ENCODE measurements around the gene C1R. TPM values are rescaled to one million over a fixed set of nuclear protein-coding genes. Genes with fewer than 3 reads are reported as not detected.
A peak's percentile ranks its signal among the peaks of the same experiment; 100 is the strongest.
"Not testable (repeated sequence)": the region's sequence is repeated elsewhere in the genome, so short reads cannot be mapped to it uniquely, and the experiment has no call there.

Gene C1R
- total and polyA plus RNA-seq, 5 donors: 201 to 447 (median 340) TPM

DNA sequence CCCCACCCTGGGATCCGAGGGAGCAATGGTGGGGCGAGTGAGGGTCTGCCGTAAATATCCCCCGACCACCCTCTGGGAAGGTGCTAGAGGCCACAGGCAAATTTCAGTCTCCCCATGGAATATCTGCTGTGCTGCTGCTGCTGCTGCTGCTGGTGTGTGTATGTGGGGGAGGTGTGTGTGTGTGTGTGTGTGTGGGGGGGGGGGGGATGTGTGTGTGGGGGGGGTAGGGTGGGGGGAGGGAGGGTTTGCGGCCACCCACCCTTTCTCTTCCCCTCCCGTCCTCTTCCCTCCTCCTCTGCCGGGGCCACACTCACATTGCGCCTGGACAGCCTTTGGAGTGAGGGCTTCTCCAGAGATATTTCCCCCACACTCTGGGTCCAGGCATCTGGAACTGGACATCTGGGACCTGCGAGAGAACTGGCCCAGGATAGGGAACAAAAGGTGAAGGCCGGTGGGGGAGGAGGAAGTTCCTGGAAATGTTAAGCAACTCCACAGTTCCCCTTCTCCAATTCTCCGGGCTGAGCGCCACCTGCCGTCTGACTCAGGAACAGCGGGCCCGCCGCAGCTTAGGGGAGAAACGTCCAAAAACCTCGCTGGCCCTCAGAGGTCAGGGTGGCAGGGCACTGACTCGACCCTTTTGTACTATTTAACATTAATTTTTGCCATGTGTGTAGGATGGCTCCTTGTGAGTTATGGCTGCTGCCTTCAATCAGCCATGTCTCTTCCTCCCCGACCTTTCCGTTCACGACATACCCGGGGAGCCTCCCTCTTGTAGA is 16.7 kb upstream of the C1R start, which contains the start of gene C1RL:
Gene C1RL (minus strand): TSS at position 419 of the 776 bp plus-strand sequence. CDS start 34 bp downstream, at position 385.
- Histone ChIP-seq H3K27ac (ENCODE audit: low read length) (peak within 1 kb of the TSS; percentile 90), H3K4me1 (ENCODE audit: control insufficient read depth, insufficient read depth, low read length) (peaks cover 2% of the 10 kb centered on the region), H3K27me3 (ENCODE audit: control insufficient read depth, insufficient read depth) (no peaks in the 10 kb centered on the region), H3K9me3 (ENCODE audit: control insufficient read depth, low read length) (no peaks in the 10 kb centered on the region), H3K4me3 (ENCODE audit: low read length) (peak within 1 kb of the TSS; percentile 55)
- peak; percentile 86 to 88 for ATAC-seq
- 15% methylated on average over 23 of the region's 23 CpGs for WGBS
- intact Hi-C loops (cut with DNase I): loop anchor here in 2 of 4 donors (5.0 to 10.0 kb wide), 2 partner anchors 47 to 154 kb away; partner anchors contain the start of genes C1S (in 1 of the 2) and PTPN6 (in 1 of the 2)
- peak; percentile 89 to 97 (median 96) for DNase-seq

DNA sequence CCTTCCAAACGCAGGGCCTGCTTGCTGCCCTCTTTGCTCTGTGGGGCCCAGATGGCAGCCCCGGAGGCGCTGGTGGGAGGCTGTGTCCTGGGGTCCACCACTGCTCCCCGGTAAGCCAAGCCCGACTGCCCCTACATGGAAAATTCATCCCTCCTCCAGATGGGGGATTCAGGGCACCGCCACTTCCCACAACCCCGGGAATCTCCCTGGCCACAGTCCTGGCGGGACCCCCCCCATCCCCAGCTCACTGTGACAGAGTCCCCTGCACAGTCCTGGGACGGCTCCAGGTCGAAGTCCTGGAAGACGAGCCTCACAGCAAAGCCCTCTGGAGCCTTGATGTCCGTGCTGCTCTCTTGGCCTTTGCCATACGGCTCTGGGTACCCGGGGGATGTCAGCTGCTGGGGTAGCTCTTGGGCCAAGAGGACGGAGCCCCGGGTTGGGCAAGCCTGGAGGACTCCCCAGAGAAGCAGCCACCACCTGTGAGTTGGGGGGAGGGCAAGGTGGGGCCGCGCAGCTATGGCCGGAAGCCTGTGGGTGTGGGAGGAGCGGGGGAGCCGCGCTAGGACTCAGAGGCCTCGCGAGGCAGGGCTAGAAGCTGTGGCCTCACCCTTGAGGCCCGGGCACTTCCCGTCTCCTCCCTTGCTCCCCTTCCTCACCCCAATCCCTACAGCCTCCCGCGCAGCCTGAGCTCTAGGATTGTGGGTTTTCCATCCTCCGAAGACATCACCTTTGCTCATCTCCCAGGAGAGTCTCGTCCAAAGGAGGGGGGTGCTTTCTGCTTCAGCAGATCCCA is 16.0 kb upstream of the C1R start:
- 15% methylated on average over 30 of the region's 30 CpGs for WGBS

DNA sequence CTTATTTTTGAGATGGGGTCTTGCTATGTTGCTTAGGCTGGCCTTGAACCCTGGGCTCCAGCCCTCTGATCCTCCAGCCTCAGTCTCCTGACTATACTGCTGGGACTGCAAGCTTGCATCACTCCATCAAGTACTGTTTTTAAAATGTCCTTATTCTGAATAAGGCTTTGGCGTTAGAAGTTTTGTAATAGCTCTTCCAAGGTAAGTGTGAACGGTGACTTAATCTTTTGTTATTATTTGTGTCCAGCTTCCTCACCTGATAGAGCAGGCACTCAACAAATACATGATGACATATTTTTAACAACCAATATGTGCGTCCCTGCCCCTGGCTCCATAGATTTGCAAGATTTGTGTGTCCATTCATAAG is 15.4 kb upstream of the C1R start:
- H3K9me3 ChIP-seq (ENCODE audit: control insufficient read depth, low read length): no peaks in the 10 kb centered on the region
- 51% methylated on average over 3 of the region's 3 CpGs for WGBS
- H3K27me3 ChIP-seq (ENCODE audit: control insufficient read depth, insufficient read depth): no peaks in the 10 kb centered on the region
- peaks cover 2% of the 10 kb centered on the region for H3K4me1 ChIP-seq (ENCODE audit: control insufficient read depth, insufficient read depth, low read length)
- ATAC-seq (no peak), DNase-seq (no peak)
- peak overlapping the region; percentile 90 for H3K27ac ChIP-seq (ENCODE audit: low read length)
- peak overlapping the region; percentile 55 for H3K4me3 ChIP-seq (ENCODE audit: low read length)
- intact Hi-C loops (cut with DNase I): loop anchor here in 2 of 4 donors (5.0 to 10.0 kb wide), 2 partner anchors 45 to 153 kb away; partner anchors contain the start of genes C1S (in 1 of the 2) and PTPN6 (in 1 of the 2)

More for the DNA sequence above, 16.0 kb upstream of the C1R start:
- ATAC-seq (peak; percentile 92), DNase-seq (peak; percentile 82 to 93 (median 90))
- intact Hi-C loops (cut with DNase I): loop anchor here in 2 of 4 donors (5.0 to 10.0 kb wide), 2 partner anchors 46 to 153 kb away; partner anchors contain the start of genes C1S (in 1 of the 2) and PTPN6 (in 1 of the 2)
- peak overlapping the region; percentile 55 for H3K4me3 ChIP-seq (ENCODE audit: low read length)
- no peaks in the 10 kb centered on the region for H3K9me3 ChIP-seq (ENCODE audit: control insufficient read depth, low read length)
- H3K27me3 ChIP-seq (ENCODE audit: control insufficient read depth, insufficient read depth): no peaks in the 10 kb centered on the region
- H3K4me1 ChIP-seq (ENCODE audit: control insufficient read depth, insufficient read depth, low read length): peaks cover 2% of the 10 kb centered on the region
- peak overlapping the region; percentile 90 for H3K27ac ChIP-seq (ENCODE audit: low read length)

DNA sequence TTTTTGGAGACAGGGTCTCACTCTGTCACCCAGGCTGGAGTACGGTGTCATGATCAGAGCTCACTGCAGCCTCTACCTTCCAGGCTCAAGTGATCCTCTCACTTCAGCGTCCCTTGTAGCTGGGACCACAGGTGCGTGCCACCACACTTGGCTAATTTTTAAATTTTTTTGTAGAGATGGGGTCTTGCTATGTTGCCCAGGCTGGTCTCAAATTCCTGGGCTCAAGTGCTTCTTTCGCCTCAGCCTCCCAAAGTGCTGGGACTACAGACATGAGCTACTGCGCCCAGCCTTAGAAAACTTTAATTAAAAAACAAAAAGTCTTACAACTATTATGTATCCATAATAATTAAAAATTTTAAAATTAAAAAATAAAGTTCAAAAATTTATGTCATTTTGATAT is 14.9 kb upstream of the C1R start:
- not testable (repeated sequence) for DNase-seq; H3K27ac ChIP-seq (ENCODE audit: low read length); H3K4me1 ChIP-seq (ENCODE audit: control insufficient read depth, insufficient read depth, low read length); H3K4me3 ChIP-seq (ENCODE audit: low read length); H3K9me3 ChIP-seq (ENCODE audit: control insufficient read depth, low read length); ATAC-seq; H3K27me3 ChIP-seq (ENCODE audit: control insufficient read depth, insufficient read depth)
- intact Hi-C loops (cut with DNase I): loop anchor here in 2 of 4 donors (5.0 to 10.0 kb wide), 2 partner anchors 45 to 152 kb away; partner anchors contain the start of genes C1S (in 1 of the 2) and PTPN6 (in 1 of the 2)
- 98% methylated on average over 5 of the region's 5 CpGs for WGBS

DNA sequence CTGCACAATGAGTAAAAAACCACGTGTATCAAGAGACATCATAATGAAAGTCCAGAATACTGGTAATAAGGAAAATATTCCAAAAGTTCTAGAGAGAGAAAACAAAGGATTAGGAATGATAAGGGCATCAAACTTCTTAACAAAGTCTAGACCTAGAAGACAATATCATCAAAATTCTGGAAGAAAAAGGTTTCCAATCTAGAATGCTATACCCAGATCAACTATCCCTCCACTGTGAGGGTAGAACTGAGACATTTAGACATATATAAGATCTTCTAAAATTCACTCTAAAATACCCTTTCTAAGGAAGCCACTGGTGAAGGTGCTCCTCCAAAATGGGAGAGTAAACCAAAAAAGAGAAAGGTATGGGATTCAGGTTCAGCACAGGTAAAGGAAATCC is 13.8 kb upstream of the C1R start:
- 92% methylated on average over 1 of the region's 1 CpG for WGBS
- DNase-seq (no peak), ATAC-seq (no peak)
- no peaks in the 10 kb centered on the region for H3K9me3 ChIP-seq (ENCODE audit: control insufficient read depth, low read length)
- H3K4me1 ChIP-seq (ENCODE audit: control insufficient read depth, insufficient read depth, low read length): peaks cover 2% of the 10 kb centered on the region
- no peak overlapping the region for H3K27ac ChIP-seq (ENCODE audit: low read length)
- no peak overlapping the region for H3K4me3 ChIP-seq (ENCODE audit: low read length)
- H3K27me3 ChIP-seq (ENCODE audit: control insufficient read depth, insufficient read depth): no peaks in the 10 kb centered on the region
- intact Hi-C loops (cut with DNase I): loop anchor here in 2 of 4 donors (5.0 to 10.0 kb wide), 2 partner anchors 44 to 151 kb away; partner anchors contain the start of genes C1S (in 1 of the 2) and PTPN6 (in 1 of the 2)

DNA sequence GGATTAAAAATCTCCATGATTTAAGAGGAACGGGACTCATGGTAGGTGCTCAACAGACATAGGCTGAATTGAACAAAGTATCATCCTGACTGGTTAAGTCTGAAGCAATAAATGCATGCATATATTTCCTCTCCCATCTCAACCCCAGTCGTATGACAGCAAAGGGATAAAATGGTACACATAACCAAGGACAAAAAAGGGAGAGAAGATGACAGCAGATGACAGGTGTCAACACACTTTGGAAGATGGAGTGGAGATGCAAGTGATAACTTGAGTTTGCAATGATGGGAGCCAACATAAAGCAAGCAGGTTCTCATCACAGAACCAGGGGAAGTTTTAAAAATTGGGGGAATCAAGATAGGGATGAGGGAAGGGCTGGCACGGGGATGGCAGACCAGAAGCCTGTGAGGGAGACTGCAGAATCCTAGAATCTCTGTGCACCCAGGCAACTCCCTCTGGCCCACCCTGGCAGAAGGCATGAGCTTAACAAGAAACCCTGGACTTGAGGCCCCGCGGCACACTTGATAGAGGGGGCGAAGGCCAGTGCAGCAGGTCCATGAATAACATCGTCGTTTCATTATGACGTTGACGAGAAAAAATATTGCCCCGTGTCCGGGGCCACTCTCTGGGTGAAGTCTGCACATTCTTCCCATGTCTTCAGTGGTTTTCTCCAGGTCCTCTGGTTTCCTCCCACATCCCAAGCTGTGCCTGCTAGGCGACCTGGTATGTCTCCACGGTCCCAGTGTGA is 11.8 kb upstream of the C1R start:
- no peaks in the 10 kb centered on the region for H3K27me3 ChIP-seq (ENCODE audit: control insufficient read depth, insufficient read depth)
- 87% methylated on average over 14 of the region's 14 CpGs for WGBS
- H3K4me1 ChIP-seq (ENCODE audit: control insufficient read depth, insufficient read depth, low read length): no peaks in the 10 kb centered on the region
- intact Hi-C loops (cut with DNase I): loop anchor here in 1 of 4 donors (10.0 kb wide), 1 partner anchor 149 kb away; the partner anchor contains the start of gene PTPN6
- no peak for DNase-seq
- ATAC-seq: no peak
- H3K27ac ChIP-seq (ENCODE audit: low read length): no peak overlapping the region
- no peak overlapping the region for H3K4me3 ChIP-seq (ENCODE audit: low read length)
- H3K9me3 ChIP-seq (ENCODE audit: control insufficient read depth, low read length): no peaks in the 10 kb centered on the region

DNA sequence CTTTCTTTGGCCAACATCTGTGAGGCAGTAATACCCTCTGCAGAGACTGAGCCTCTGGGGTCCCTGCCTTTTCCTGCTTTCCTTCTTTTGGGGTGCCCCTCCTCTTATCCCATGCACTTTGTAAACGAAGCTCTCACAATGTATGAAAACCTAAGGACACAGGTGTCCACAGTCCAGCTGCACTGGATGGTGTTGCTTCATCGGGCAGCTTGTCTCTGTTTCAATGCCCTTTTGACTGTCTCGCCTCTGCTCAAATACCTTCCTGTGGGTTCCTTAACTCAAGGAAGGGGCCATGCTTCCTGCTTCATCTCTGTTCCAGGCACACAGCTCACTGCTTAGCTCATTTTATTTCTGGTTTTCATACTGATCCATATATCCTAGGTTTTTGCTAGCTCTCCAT is 10.3 kb upstream of the C1R start:
- Histone ChIP-seq H3K27ac (ENCODE audit: low read length) (no peak overlapping the region), H3K9me3 (ENCODE audit: control insufficient read depth, low read length) (no peaks in the 10 kb centered on the region), H3K4me3 (ENCODE audit: low read length) (no peak overlapping the region), H3K27me3 (ENCODE audit: control insufficient read depth, insufficient read depth) (no peaks in the 10 kb centered on the region), H3K4me1 (ENCODE audit: control insufficient read depth, insufficient read depth, low read length) (no peaks in the 10 kb centered on the region)
- intact Hi-C loops (cut with DNase I): loop anchor here in 1 of 4 donors (10.0 kb wide), 1 partner anchor 148 kb away; the partner anchor contains the start of gene PTPN6
- DNase-seq (no peak), ATAC-seq (no peak)
- WGBS: 79% methylated on average over 3 of the region's 3 CpGs

DNA sequence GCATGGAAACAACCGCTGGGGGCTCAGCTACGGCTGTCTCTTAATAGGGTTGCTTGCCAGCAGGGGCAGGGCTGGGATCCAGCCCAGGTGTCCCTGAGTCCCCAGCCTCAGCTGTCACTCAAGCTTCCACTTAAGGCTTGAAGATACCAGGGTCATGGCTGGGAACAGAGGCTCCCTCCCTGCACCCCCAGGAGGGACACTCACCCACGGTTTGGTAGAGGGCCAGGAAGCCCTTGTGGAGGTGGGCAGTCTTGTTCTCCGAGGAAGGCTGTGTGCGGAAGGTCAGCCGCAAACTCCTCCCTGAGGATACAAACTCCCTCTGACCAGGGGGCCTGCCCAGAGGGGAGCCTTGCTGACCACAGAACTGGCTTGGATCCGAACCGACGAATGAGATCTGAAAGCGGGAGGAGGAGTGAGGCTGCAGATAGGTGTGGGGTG is 9.5 kb upstream of the C1R start:
- Histone ChIP-seq H3K9me3 (ENCODE audit: control insufficient read depth, low read length) (no peaks in the 10 kb centered on the region), H3K4me1 (ENCODE audit: control insufficient read depth, insufficient read depth, low read length) (no peaks in the 10 kb centered on the region), H3K27ac (ENCODE audit: low read length) (no peak overlapping the region), H3K4me3 (ENCODE audit: low read length) (no peak overlapping the region), H3K27me3 (ENCODE audit: control insufficient read depth, insufficient read depth) (no peaks in the 10 kb centered on the region)
- DNase-seq (no peak), ATAC-seq (peak; percentile 17 to 23)
- WGBS: 62% methylated on average over 10 of the region's 10 CpGs
- intact Hi-C loops (cut with DNase I): loop anchor here in 1 of 4 donors (10.0 kb wide), 1 partner anchor 147 kb away; the partner anchor contains the start of gene PTPN6

DNA sequence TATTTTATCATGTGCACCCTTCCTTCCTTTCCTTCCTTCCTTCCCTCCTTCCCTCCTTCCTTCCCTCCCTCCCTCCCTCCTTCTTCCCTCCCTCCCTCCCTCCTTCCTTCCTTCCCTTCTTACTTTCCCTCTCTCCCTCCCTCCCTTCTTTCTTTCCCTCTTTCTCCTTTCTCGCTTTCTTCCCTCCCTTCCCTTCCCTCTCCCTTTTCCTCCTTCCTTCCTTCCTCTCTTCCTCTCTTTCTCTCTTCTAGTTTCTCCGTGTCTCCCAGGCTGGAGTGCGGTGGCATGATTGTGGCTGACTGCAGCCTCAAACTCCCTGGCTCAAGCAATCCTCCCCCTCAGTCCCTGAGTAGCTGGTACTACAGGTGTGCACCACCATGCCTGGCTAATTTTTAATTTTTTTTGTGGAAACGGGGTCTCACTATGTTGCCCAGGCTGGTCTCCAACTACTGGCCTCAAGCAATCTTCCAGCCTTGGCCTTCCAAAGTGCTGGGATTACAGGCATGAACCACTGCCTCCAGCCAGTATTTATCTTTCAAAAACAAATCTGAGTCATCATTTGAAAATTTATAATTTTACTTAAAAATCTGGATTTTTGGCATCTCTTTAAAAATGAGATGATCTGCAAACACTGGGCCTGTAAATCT is 8.9 kb upstream of the C1R start:
- Histone ChIP-seq H3K4me3 (ENCODE audit: low read length) (no peak overlapping the region), H3K27me3 (ENCODE audit: control insufficient read depth, insufficient read depth) (no peaks in the 10 kb centered on the region), H3K4me1 (ENCODE audit: control insufficient read depth, insufficient read depth, low read length) (no peaks in the 10 kb centered on the region), H3K27ac (ENCODE audit: low read length) (no peak overlapping the region), H3K9me3 (ENCODE audit: control insufficient read depth, low read length) (no peaks in the 10 kb centered on the region)
- WGBS: 90% methylated on average over 4 of the region's 4 CpGs
- intact Hi-C loops (cut with DNase I): loop anchor here in 1 of 4 donors (10.0 kb wide), 1 partner anchor 146 kb away; the partner anchor contains the start of gene PTPN6
- ATAC-seq (no peak), DNase-seq (no peak)
